Natural killer cell treated with Interleukin-12 subunit alpha and Interleukin-12 subunit beta and Interleukin-15 and Interleukin-18, amount 100 ng/mL, for 72 hours (primary cell): ENCODE results near the gene OSGIN1. TPM values are rescaled to one million over a fixed set of nuclear protein-coding genes. Genes with fewer than 3 reads are reported as not detected.
"Not testable (repeated sequence)": the region's sequence is repeated elsewhere in the genome, so short reads cannot be mapped to it uniquely, and the experiment has no call there.

ENCODE experiments used
- ATAC-seq, 2 donors: fragments of 150-1000 bp; cut with Tn5 transposase in 1 of 2; sonication (Bioruptor Pico), chemical (Tn5 transposase) in 1 of 2; 2 replicates each; pipeline ENCODE4 v1.10.0; 2021
- DNase-seq: peaks from one replicate; pipeline ENCODE4 v3.0.0; 2022; ENCODE audit warnings: low spot score
- H3K27ac Mint-ChIP-seq, 2 donors: 1 replicate in 1 of 2; 2 replicates in 1 of 2; pipeline ENCODE4 v1.8.0; 2022; ENCODE audit warnings: mixed read lengths in 2 of 2, mild to moderate bottlenecking in 1 of 2, moderate library complexity in 1 of 2
- H3K27me3 Mint-ChIP-seq, 2 donors: 1 replicate in 1 of 2; 2 replicates in 1 of 2; pipeline ENCODE4 v1.8.0; 2022; ENCODE audit warnings: mixed read lengths in 2 of 2
- H3K36me3 Mint-ChIP-seq: one replicate; pipeline ENCODE4 v1.8.0; 2022; ENCODE audit warnings: mixed read lengths
- H3K4me1 Mint-ChIP-seq, 2 donors: 1 replicate in 1 of 2; 2 replicates in 1 of 2; pipeline ENCODE4 v1.8.0; 2022; ENCODE audit warnings: low read depth in 2 of 2, mixed read lengths in 2 of 2, mild to moderate bottlenecking in 1 of 2
- H3K4me3 Mint-ChIP-seq: one replicate; pipeline ENCODE4 v1.8.0; 2022; ENCODE audit warnings: mixed read lengths
- H3K9me3 Mint-ChIP-seq: 2 replicates; pipeline ENCODE4 v1.8.0; 2022; ENCODE audit warnings: mixed read lengths
- total RNA-seq, 2 donors: library from RNA; stranded (reverse); gene quantifications; one replicate each; pipeline ENCODE4 v1.2.3, GENCODE V29; 2022

The OSGIN1 gene
- total RNA-seq, 2 donors from 2014 or later: 0.38 TPM; not detected in 1

- not testable (repeated sequence) for H3K4me1 Mint-ChIP-seq, H3K4me3 Mint-ChIP-seq, H3K36me3 Mint-ChIP-seq, ATAC-seq, DNase-seq, H3K27ac Mint-ChIP-seq, H3K27me3 Mint-ChIP-seq, H3K9me3 Mint-ChIP-seq
Measured at GRCh38 chr16:83941546-83941945, 11.5 kb upstream of the OSGIN1 start.

- Mint-ChIP-seq H3K4me3 (no peak overlapping the region), H3K9me3 (no peaks in the 10 kb centered on the region), H3K27ac (no peak overlapping the region), H3K4me1 (no peaks in the 10 kb centered on the region), H3K36me3 (no peaks in the 10 kb centered on the region), H3K27me3 (peaks cover 0 to 2% of the 10 kb centered on the region in 2 donors)
- no peak for ATAC-seq
- no peak for DNase-seq
Measured at GRCh38 chr16:83942074-83942473, 11.0 kb upstream of the OSGIN1 start.

DNA sequence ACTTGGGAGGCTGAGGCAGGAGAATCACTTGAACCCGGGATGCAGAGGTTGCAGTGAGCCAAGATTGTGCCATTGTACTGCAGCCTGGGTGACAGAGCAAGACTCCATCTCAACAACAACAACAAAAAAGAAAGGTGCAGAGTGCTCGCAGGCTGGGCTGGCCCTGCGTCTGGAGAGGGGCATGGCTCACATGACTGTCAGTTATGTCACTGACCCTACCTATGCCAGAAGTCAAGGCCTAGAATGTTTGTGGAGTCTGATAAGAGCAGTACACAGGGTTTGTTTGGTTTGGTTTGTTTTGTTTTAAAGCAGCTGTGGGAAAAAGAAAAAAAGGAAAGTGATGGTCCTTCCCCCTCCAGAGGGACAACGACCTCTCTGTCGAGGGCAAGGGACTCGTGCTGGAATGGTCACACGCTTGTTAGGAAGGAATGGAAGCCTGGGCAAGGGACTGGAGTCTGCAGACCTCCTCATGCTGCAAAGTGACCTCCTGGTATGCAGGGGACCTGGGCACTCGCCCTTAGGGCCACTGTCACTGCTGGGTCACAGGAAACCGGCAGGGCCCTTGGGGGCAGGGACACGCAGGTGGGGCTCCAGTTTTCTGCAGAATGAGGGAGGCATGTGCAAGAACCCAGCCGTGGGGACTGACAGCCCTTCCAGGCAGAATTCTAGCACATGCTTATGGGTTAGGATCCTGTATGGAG lies 10.1 kb upstream of the OSGIN1 start:
- Mint-ChIP-seq H3K4me1 (no peaks in the 10 kb centered on the region), H3K4me3 (no peak overlapping the region), H3K36me3 (no peaks in the 10 kb centered on the region), H3K27ac (no peak overlapping the region), H3K9me3 (no peaks in the 10 kb centered on the region), H3K27me3 (peaks cover 0 to 2% of the 10 kb centered on the region in 2 donors)
- DNase-seq: no peak
- no peak for ATAC-seq

GRCh38 chr16:83943516-83944050 lies 9.5 kb upstream of the OSGIN1 start:
- Mint-ChIP-seq H3K27me3 (peaks cover 0 to 2% of the 10 kb centered on the region in 2 donors), H3K4me3 (no peak overlapping the region), H3K4me1 (no peaks in the 10 kb centered on the region), H3K9me3 (no peaks in the 10 kb centered on the region), H3K27ac (no peak overlapping the region), H3K36me3 (no peaks in the 10 kb centered on the region)
- no peak for DNase-seq
- ATAC-seq: no peak

- ATAC-seq (no peak), DNase-seq (no peak)
- no peaks in the 10 kb centered on the region for H3K4me1 Mint-ChIP-seq
- H3K9me3 Mint-ChIP-seq: no peaks in the 10 kb centered on the region
- H3K4me3 Mint-ChIP-seq: no peak overlapping the region
- no peak overlapping the region for H3K27ac Mint-ChIP-seq
- H3K36me3 Mint-ChIP-seq: no peaks in the 10 kb centered on the region
- H3K27me3 Mint-ChIP-seq: no peaks in the 10 kb centered on the region
Measured at GRCh38 chr16:83945587-83945986, 7.5 kb upstream of the OSGIN1 start.

DNA sequence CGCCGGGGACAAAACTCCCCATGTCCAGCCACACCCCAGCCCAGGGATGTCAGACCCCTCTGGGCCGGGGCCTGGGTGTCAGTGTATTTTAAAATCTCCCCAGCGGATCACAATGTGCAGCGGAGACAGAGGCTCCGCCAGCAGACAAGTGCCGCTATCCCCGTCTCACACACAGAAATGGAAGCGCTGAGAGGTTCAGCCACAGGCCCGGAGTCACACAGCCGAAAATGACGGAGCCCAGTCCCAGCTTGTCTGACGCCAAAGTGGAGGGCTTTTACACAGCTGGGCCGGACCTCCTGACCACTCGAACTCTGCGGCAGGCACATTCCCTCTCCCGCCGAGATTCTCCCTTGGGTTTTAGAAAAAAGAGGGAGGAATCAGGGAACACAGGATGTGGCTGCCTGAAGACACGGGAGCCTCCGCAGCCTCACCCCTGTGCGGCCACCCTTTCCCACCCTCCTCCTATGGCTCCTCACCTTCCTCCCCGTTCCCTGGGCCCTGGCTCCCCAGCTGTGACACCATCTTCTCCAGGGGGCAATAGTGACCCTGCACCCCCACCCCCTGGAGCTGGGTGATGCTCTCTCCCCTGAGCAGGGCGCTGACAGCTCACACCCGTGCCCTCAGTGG lies 6.8 kb upstream of the OSGIN1 start:
- Mint-ChIP-seq H3K27me3 (no peaks in the 10 kb centered on the region), H3K4me3 (no peak overlapping the region), H3K27ac (no peak overlapping the region), H3K4me1 (no peaks in the 10 kb centered on the region), H3K9me3 (no peaks in the 10 kb centered on the region), H3K36me3 (no peaks in the 10 kb centered on the region)
- DNase-seq (no peak), ATAC-seq (no peak)

DNA sequence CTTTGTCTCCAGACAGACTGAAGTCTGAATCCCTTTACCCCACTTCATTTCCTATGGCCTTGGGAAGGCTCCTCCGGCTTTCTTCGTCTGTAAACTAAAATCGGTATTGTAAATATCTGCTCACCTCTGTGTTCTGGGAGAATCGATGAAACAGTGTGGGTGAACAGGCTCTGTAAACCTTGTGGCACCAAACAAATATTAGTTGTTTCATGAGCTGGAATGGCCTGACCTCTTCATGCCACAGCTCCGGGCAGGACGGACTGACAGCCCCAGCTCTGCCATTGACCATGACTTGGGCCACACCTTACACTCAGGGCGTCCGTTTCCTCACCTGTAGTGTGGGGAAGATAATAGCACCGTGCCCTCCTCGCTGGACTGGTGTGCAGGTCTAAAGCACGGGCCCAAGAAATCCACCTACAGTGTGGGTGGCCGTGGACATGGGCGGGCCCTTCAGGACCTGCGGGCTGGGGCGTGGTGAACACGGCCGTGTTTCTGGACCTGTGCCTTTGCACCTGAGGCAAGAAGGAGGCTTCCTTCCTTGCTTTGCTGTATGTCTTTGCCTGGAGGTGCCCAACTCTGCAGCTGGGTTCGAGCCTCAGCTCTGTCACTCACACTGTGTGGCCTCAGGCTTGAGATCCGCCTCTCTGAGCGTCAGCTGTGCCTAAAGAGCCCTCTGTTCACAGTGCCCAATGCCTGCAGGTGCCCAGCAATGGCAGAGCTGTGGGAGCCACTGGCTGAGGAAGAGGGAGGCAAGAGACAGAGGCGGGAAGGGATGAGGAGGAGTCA lies 6.1 kb upstream of the OSGIN1 start:
- no peak overlapping the region for H3K4me3 Mint-ChIP-seq
- no peaks in the 10 kb centered on the region for H3K36me3 Mint-ChIP-seq
- H3K9me3 Mint-ChIP-seq: no peaks in the 10 kb centered on the region
- DNase-seq (no peak), ATAC-seq (no peak)
- no peaks in the 10 kb centered on the region for H3K27me3 Mint-ChIP-seq
- H3K27ac Mint-ChIP-seq: no peak overlapping the region
- no peaks in the 10 kb centered on the region for H3K4me1 Mint-ChIP-seq

DNA sequence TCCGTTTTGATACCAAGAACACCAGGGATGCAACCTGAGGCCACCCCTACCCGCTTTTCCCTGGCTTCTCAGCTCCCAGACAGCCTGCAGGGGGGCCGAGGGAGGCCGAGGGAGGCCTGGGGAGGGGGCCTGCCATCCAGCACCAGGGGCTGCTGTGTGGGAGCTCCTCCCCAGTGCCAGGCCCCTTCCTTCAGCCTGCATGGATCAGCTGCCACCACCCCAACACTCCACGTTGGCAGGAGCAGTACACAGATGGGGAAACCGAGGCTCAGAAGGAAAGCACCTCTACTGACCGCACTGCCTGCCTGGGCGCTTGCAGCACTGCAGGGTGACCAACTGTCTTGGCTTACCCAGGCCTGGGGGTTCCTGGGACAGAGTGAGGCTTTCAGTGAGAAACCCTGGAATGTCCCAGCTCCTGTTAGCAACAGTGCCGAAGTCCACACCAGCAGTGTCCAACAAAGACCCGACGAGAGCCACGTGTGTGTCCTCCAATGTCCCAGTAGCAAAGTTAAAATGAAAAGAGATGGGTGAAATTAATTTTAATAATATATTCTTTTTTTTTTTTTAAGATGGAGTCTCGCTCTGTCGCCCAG lies 5.3 kb upstream of the OSGIN1 start:
- Mint-ChIP-seq H3K4me1 (no peaks in the 10 kb centered on the region), H3K36me3 (no peaks in the 10 kb centered on the region)

GRCh38 chr16:83948914-83949723 lies 3.9 kb upstream of the OSGIN1 start:
- H3K9me3 Mint-ChIP-seq: no peaks in the 10 kb centered on the region
- no peak overlapping the region for H3K27ac Mint-ChIP-seq
- no peaks in the 10 kb centered on the region for H3K36me3 Mint-ChIP-seq
- no peaks in the 10 kb centered on the region for H3K4me1 Mint-ChIP-seq
- DNase-seq: no peak
- H3K4me3 Mint-ChIP-seq: no peak overlapping the region
- no peak for ATAC-seq
- H3K27me3 Mint-ChIP-seq: peaks cover 2 to 3% of the 10 kb centered on the region in 2 donors

More for the DNA sequence above, 5.3 kb upstream of the OSGIN1 start:
- DNase-seq (no peak), ATAC-seq (no peak)
- no peaks in the 10 kb centered on the region for H3K9me3 Mint-ChIP-seq
- no peak overlapping the region for H3K4me3 Mint-ChIP-seq
- no peaks in the 10 kb centered on the region for H3K27me3 Mint-ChIP-seq
- no peak overlapping the region for H3K27ac Mint-ChIP-seq

DNA sequence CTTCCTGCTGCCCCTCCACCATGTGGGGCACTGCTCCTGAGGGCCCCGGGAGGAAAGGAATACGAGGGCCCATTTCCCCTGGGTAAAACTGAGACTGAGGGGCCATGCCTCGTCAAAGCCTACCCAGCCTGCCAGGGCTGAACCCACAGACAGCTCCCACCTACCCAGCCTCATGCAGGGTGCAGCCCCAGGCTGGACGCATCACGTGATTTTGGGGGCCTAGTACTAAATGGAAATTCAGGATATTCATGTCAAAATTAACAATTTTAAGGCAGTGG lies 3.4 kb upstream of the OSGIN1 start:
- no peaks in the 10 kb centered on the region for H3K4me1 Mint-ChIP-seq

GRCh38 chr16:83950862-83951399 lies 2.1 kb upstream of the OSGIN1 start:
- not testable (repeated sequence) for H3K4me1 Mint-ChIP-seq, H3K9me3 Mint-ChIP-seq, H3K27ac Mint-ChIP-seq, H3K36me3 Mint-ChIP-seq, ATAC-seq, H3K4me3 Mint-ChIP-seq, DNase-seq
- peaks cover 8 to 12% of the 10 kb centered on the region in 2 donors for H3K27me3 Mint-ChIP-seq

More for the DNA sequence above, 3.4 kb upstream of the OSGIN1 start:
- peaks cover 8% of the 10 kb centered on the region in 2 donors for H3K27me3 Mint-ChIP-seq
- no peak overlapping the region for H3K27ac Mint-ChIP-seq
- no peaks in the 10 kb centered on the region for H3K36me3 Mint-ChIP-seq
- no peak overlapping the region for H3K4me3 Mint-ChIP-seq
- no peak for DNase-seq
- ATAC-seq: no peak
- no peaks in the 10 kb centered on the region for H3K9me3 Mint-ChIP-seq

GRCh38 chr16:83951544-83951943 lies 1.5 kb upstream of the OSGIN1 start:
- no peak overlapping the region for H3K27ac Mint-ChIP-seq
- no peak overlapping the region for H3K4me3 Mint-ChIP-seq
- H3K9me3 Mint-ChIP-seq: no peaks in the 10 kb centered on the region
- no peaks in the 10 kb centered on the region for H3K36me3 Mint-ChIP-seq
- no peak for DNase-seq
- no peak for ATAC-seq
- H3K27me3 Mint-ChIP-seq: peaks cover 8 to 12% of the 10 kb centered on the region in 2 donors
- H3K4me1 Mint-ChIP-seq: no peaks in the 10 kb centered on the region

GRCh38 chr16:83952587-83952939 lies 477 bp upstream of the OSGIN1 start:
- H3K27me3 Mint-ChIP-seq: peaks cover 8 to 12% of the 10 kb centered on the region in 2 donors
- H3K27ac Mint-ChIP-seq: no peak overlapping the region
- peak overlapping the region; percentile 12 for H3K4me3 Mint-ChIP-seq
- H3K36me3 Mint-ChIP-seq: no peaks in the 10 kb centered on the region
- ATAC-seq (no peak), DNase-seq (no peak)
- H3K9me3 Mint-ChIP-seq: no peaks in the 10 kb centered on the region
- H3K4me1 Mint-ChIP-seq: no peaks in the 10 kb centered on the region
